Liver (tissue), 9 donors: ENCODE measurements around the gene KCNIP4. TPM values are rescaled to one million over a fixed set of nuclear protein-coding genes. Genes with fewer than 3 reads are reported as not detected.

Experiments used
- DNase-seq: peaks from one replicate; pipeline ENCODE4 v3.0.0-alpha.2; 2017; ENCODE audit warnings: low spot score
- H3K27ac ChIP-seq, 2 donors: one replicate each; pipeline ENCODE4 v1.7.0; 2013; ENCODE audit warnings: inconsistent platforms in 2 of 2, low read length in 2 of 2, control low read depth in 1 of 2, low read depth in 1 of 2, mild to moderate bottlenecking in 1 of 2
- H3K27me3 ChIP-seq, 4 donors: one replicate each; pipeline versions ENCODE4 v1.6.1 to v1.7.0; 2013; ENCODE audit warnings: low read length in 3 of 4, inconsistent platforms in 1 of 4, mild to moderate bottlenecking in 1 of 4, moderate library complexity in 1 of 4; ENCODE audit not compliant: control insufficient read depth in 4 of 4, insufficient read depth in 4 of 4
- H3K36me3 ChIP-seq, 4 donors: one replicate each; pipeline versions ENCODE4 v1.6.1 to v1.7.0; 2013; ENCODE audit warnings: low read length in 3 of 4, mild to moderate bottlenecking in 3 of 4, low read depth in 1 of 4, moderate library complexity in 1 of 4; ENCODE audit not compliant: control insufficient read depth in 4 of 4, insufficient read depth in 3 of 4
- H3K4me1 ChIP-seq, 4 donors: one replicate each; pipeline versions ENCODE4 v1.6.1 to v1.7.0; 2013; ENCODE audit warnings: low read length in 3 of 4, mild to moderate bottlenecking in 3 of 4, moderate library complexity in 1 of 4; ENCODE audit not compliant: control insufficient read depth in 4 of 4, insufficient read depth in 4 of 4
- H3K4me3 ChIP-seq, 3 donors: one replicate each; pipeline versions ENCODE4 v1.6.1 to v1.7.0; 2013; ENCODE audit warnings: low read length in 3 of 3, control low read depth in 1 of 3, low read depth in 1 of 3, mild to moderate bottlenecking in 1 of 3
- H3K9ac ChIP-seq, 2 donors: one replicate each; pipeline ENCODE4 v1.7.0; 2013; ENCODE audit warnings: low read length in 2 of 2, mild to moderate bottlenecking in 2 of 2, moderate library complexity in 2 of 2, control low read depth in 1 of 2, low read depth in 1 of 2
- H3K9me3 ChIP-seq, 4 donors: one replicate each; pipeline versions ENCODE4 v1.6.1 to v1.7.0; 2013; ENCODE audit warnings: low read length in 3 of 4; ENCODE audit not compliant: control insufficient read depth in 4 of 4
- ATF3 ChIP-seq: IDR thresholded peaks from 2 replicates; pipeline ENCODE4 v1.6.1; 2016; ENCODE audit warnings: antibody characterized with exemption
- CTCF ChIP-seq: fragments of 150-350 bp; IDR thresholded peaks from 2 replicates; pipeline ENCODE4 v1.5.1; 2017; ENCODE audit warnings: improper control_type of control experiment, low read depth, low read length; ENCODE audit not compliant: missing input control
- EGR1 ChIP-seq, 2 donors: IDR thresholded peaks; 2 replicates each; pipeline ENCODE4 v1.6.1; 2016 to 2018; ENCODE audit warnings: antibody characterized with exemption in 2 of 2, low read depth in 2 of 2
- FOXA1 ChIP-seq: IDR thresholded peaks from 2 replicates; pipeline ENCODE4 v1.6.1; 2016; ENCODE audit warnings: antibody characterized with exemption
- FOXA2 ChIP-seq: IDR thresholded peaks from 2 replicates; pipeline ENCODE4 v1.6.1; 2016; ENCODE audit warnings: antibody characterized with exemption
- GABPA ChIP-seq, 2 donors: IDR thresholded peaks in 1 of 2; conservative IDR thresholded peaks in 1 of 2; 2 replicates each; pipeline ENCODE4 v1.6.1; 2016; ENCODE audit warnings: antibody characterized with exemption in 2 of 2, mild to moderate bottlenecking in 1 of 2, moderate library complexity in 1 of 2
- HNF4A ChIP-seq, 2 donors: conservative IDR thresholded peaks; 2 replicates each; pipeline ENCODE4 v1.6.1; 2016; ENCODE audit warnings: antibody characterized with exemption in 2 of 2, mild to moderate bottlenecking in 2 of 2
- HNF4G ChIP-seq: IDR thresholded peaks from 2 replicates; pipeline ENCODE4 v1.6.1; 2016; ENCODE audit warnings: antibody characterized with exemption
- MAX ChIP-seq: IDR thresholded peaks from 2 replicates; pipeline ENCODE4 v1.6.1; 2016; ENCODE audit warnings: antibody characterized with exemption
- NR2F2 ChIP-seq: IDR thresholded peaks from 2 replicates; pipeline ENCODE4 v1.6.1; 2016; ENCODE audit warnings: antibody characterized with exemption
- RAD21 ChIP-seq, 2 donors: IDR thresholded peaks; 2 replicates each; pipeline ENCODE4 v1.6.1; 2016; ENCODE audit warnings: antibody characterized with exemption in 2 of 2, mild to moderate bottlenecking in 2 of 2
- REST ChIP-seq: IDR thresholded peaks from 2 replicates; pipeline ENCODE4 v1.6.1; 2016; ENCODE audit warnings: antibody characterized with exemption, mild to moderate bottlenecking
- RXRA ChIP-seq, 2 donors: IDR thresholded peaks; 2 replicates each; pipeline ENCODE4 v1.6.1; 2017 to 2018; ENCODE audit warnings: antibody characterized with exemption in 2 of 2, mild to moderate bottlenecking in 1 of 2
- TAF1 ChIP-seq: conservative IDR thresholded peaks from 2 replicates; pipeline ENCODE4 v1.6.1; 2016; ENCODE audit warnings: antibody characterized with exemption, mild to moderate bottlenecking
- YY1 ChIP-seq: IDR thresholded peaks from 2 replicates; pipeline ENCODE4 v1.6.1; 2016; ENCODE audit warnings: antibody characterized with exemption, mild to moderate bottlenecking
- WGBS: extraction: QIAGEN DNeasy Blood & Tissue Kit; methylation state at CpG from one replicate; pipeline ENCODE4 v1.1.7; 2013; 5-methylcytosine and 5-hydroxymethylcytosine counted together
- polyA plus RNA-seq, 2 donors: library from polyadenylated mRNA; stranded (reverse) in 1 of 2; unstranded in 1 of 2; fragments of 200-250 nt in 1 of 2; fragments of >200 nt in 1 of 2; fragmentation: Nextera tagmentation in 1 of 2; extraction: Ambion mirVana in 1 of 2; gene quantifications; one replicate each; pipeline versions ENCODE4 v1.2.1 to v1.2.3, GENCODE V29; 2013 to 2015
- total RNA-seq, 2 donors: library from RNA; depleted of rRNA; stranded (reverse); fragments of >200 nt; gene quantifications; one replicate each; pipeline ENCODE4 v1.2.3, GENCODE V29; 2014
- donor health status: healthy.
- donor health status: healthy.
- donor health status: healthy.
- donor health status: healthy.
- donor health status: healthy.

The KCNIP4 gene
- total and polyA plus RNA-seq, 4 donors, result 0.08 to 0.14 TPM; not detected in 2

- no peak for TF ChIP-seq CTCF
- no peak for TF ChIP-seq TAF1
- TF ChIP-seq FOXA1, result no peak
- TF ChIP-seq RXRA (IDR thresholded peaks at IDR 0.05), result no peak
- no peak for TF ChIP-seq GABPA (IDR thresholded peaks at IDR 0.05 in 1 of 2, conservative IDR thresholded peaks at IDR 0.05 in 1 of 2)
- TF ChIP-seq ATF3, result no peak
Measured at GRCh38 chr4:21641696-21642095, 306.9 kb downstream of the KCNIP4 start (continued).

GRCh38 chr4:21638171-21638725 lies 310.3 kb downstream of the KCNIP4 start:
- no peak for DNase-seq
- no peaks in the 10 kb centered on the region for H3K4me1 ChIP-seq
- no peak overlapping the region for H3K4me3 ChIP-seq
- H3K36me3 ChIP-seq, result no peaks in the 10 kb centered on the region
- 60% methylated on average over 1 of the region's 1 CpG for WGBS
- TF ChIP-seq GABPA (IDR thresholded peaks at IDR 0.05 in 1 of 2, conservative IDR thresholded peaks at IDR 0.05 in 1 of 2), result no peak
- no peak for TF ChIP-seq FOXA2
- TF ChIP-seq MAX, result no peak
- TF ChIP-seq NR2F2, result no peak
- TF ChIP-seq EGR1 (IDR thresholded peaks at IDR 0.05; ENCODE audit: low read depth in 2 of 2), result no peak
- no peak for TF ChIP-seq TAF1
- no peak for TF ChIP-seq RAD21 (IDR thresholded peaks at IDR 0.05)
- no peak for TF ChIP-seq CTCF
- no peak for TF ChIP-seq YY1
- no peak for TF ChIP-seq HNF4A (conservative IDR thresholded peaks at IDR 0.05)
- TF ChIP-seq HNF4G, result no peak
- TF ChIP-seq REST, result no peak
- TF ChIP-seq ATF3, result no peak
- H3K9me3 ChIP-seq, result no peaks in the 10 kb centered on the region
- H3K27ac ChIP-seq, result no peak overlapping the region
- no peak overlapping the region for H3K9ac ChIP-seq
- H3K27me3 ChIP-seq, result no peaks in the 10 kb centered on the region
